H1 (cell line): ENCODE data around the gene TCERG1L. TPM values are rescaled to one million over a fixed set of nuclear protein-coding genes. Genes with fewer than 3 reads are reported as not detected.

Experiments used
- CTCF ChIA-PET: fragments of 300-600 bp; sonication (Branson Sonifier 250); formaldehyde crosslinking; loops from one replicate; lab custom pipeline; 2021; ENCODE audit not compliant: partially characterized antibody; lab: Charles Lee
- POLR2A ChIA-PET: fragments of 300-600 bp; sonication (Branson Sonifier 250); formaldehyde crosslinking; loops from one replicate; lab custom pipeline; 2021; ENCODE audit warnings: inconsistent platforms; ENCODE audit not compliant: partially characterized antibody; lab: Charles Lee
- DNase-seq, 2 experiments: peaks; one replicate each; pipeline versions ENCODE4 v3.0.0 to v3.0.0-alpha.2; 2010 to 2022; ENCODE audit warnings: low spot score in 2 of 2, low read depth in 1 of 2, mixed read lengths in 1 of 2
- FAIRE-seq: peaks from 2 replicates; lab custom pipeline; 2011; peaks lifted over from hg19 to GRCh38; lab: Jason Lieb, UNC
- H2AFZ ChIP-seq: 2 replicates; pipeline ENCODE4 v1.8.1; 2012; ENCODE audit warnings: low read length, inconsistent platforms
- H2AK5ac ChIP-seq: 2 replicates; pipeline ENCODE4 v1.6.1; 2013; ENCODE audit warnings: low read depth, low read length
- H2BK120ac ChIP-seq: replicated peaks from 2 replicates; pipeline ENCODE3; 2013; ENCODE audit warnings: low read depth, low read length, inconsistent platforms
- H2BK12ac ChIP-seq: 2 replicates; pipeline ENCODE4 v1.6.1; 2013; ENCODE audit warnings: low read depth, low read length
- H2BK15ac ChIP-seq: 2 replicates; pipeline ENCODE4 v1.6.1; 2013; ENCODE audit warnings: low read length
- H2BK20ac ChIP-seq: 2 replicates; pipeline ENCODE4 v1.6.1; 2013; ENCODE audit warnings: low read length
- H2BK5ac ChIP-seq: 2 replicates; pipeline ENCODE4 v1.6.1; 2013; ENCODE audit warnings: low read depth, low read length
- H3K14ac ChIP-seq: 2 replicates; pipeline ENCODE4 v1.6.1; 2013; ENCODE audit warnings: inconsistent platforms; ENCODE audit not compliant: insufficient read length
- H3K18ac ChIP-seq: 2 replicates; pipeline ENCODE4 v1.6.1; 2013; ENCODE audit warnings: low read length; ENCODE audit errors: extremely low read depth
- H3K23ac ChIP-seq: 2 replicates; pipeline ENCODE4 v1.6.1; 2013; ENCODE audit warnings: inconsistent platforms; ENCODE audit not compliant: insufficient read length
- H3K23me2 ChIP-seq: 2 replicates; pipeline ENCODE4 v1.6.1; 2013; ENCODE audit warnings: low read depth, low read length
- H3K27ac ChIP-seq: 2 replicates; pipeline ENCODE4 v1.6.1; 2011; ENCODE audit warnings: low read depth, low read length, inconsistent platforms
- H3K27me3 ChIP-seq, 4 experiments: replicated peaks in 1 of 4; 1 replicate in 1 of 4; 2 replicates in 3 of 4; pipeline versions ENCODE4 v1.6.1 to v1.8.1; 2011 to 2013; ENCODE audit warnings: low read length in 3 of 4, mild to moderate bottlenecking in 3 of 4, inconsistent platforms in 2 of 4, mixed read lengths in 2 of 4, moderate library complexity in 1 of 4; ENCODE audit not compliant: control insufficient read depth in 3 of 4, insufficient read depth in 3 of 4; ENCODE audit errors: extremely low read depth in 1 of 4
- H3K36me3 ChIP-seq, 4 experiments: 2 replicates each; pipeline versions ENCODE4 v1.6.1 to v1.8.1; 2011 to 2013; ENCODE audit warnings: mild to moderate bottlenecking in 4 of 4, low read length in 3 of 4, moderate library complexity in 2 of 4, control low read depth in 1 of 4, inconsistent platforms in 1 of 4; ENCODE audit not compliant: insufficient read depth in 4 of 4, control insufficient read depth in 2 of 4
- H3K4ac ChIP-seq: replicated peaks from 2 replicates; pipeline ENCODE3; 2013; ENCODE audit warnings: low read length, low read depth, mixed read lengths, inconsistent platforms; ENCODE audit not compliant: insufficient read length
- H3K4me1 ChIP-seq, 4 experiments: replicated peaks in 1 of 4; 1 replicate in 1 of 4; 2 replicates in 3 of 4; pipeline versions ENCODE4 v1.6.1 to v1.8.1; 2011 to 2013; ENCODE audit warnings: low read length in 3 of 4, inconsistent platforms in 2 of 4, mixed read lengths in 1 of 4; ENCODE audit not compliant: insufficient read depth in 4 of 4, control insufficient read depth in 3 of 4
- H3K4me2 ChIP-seq, 2 experiments: 2 replicates each; pipeline versions ENCODE4 v1.6.1 to v1.8.1; 2011 to 2013; ENCODE audit warnings: low read depth in 2 of 2, low read length in 2 of 2, control low read depth in 1 of 2, inconsistent platforms in 1 of 2, mild to moderate bottlenecking in 1 of 2; ENCODE audit not compliant: insufficient read depth in 1 of 2
- H3K4me3 ChIP-seq, 4 experiments: fragments of 200-600, 300-600 bp in 1 of 4; sonication (generic), shearing (Covaris generic), sonication (Bioruptor Twin) in 1 of 4; 2 replicates each; pipeline versions ENCODE4 v1.5.1 to v1.8.1; 2011 to 2016; ENCODE audit warnings: low read length in 4 of 4, low read depth in 3 of 4, control low read depth in 2 of 4, inconsistent platforms in 2 of 4, mild to moderate bottlenecking in 2 of 4, mixed read lengths in 1 of 4, moderate library complexity in 1 of 4; ENCODE audit not compliant: insufficient read depth in 2 of 4; ENCODE audit errors: extremely low read depth in 1 of 4
- H3K56ac ChIP-seq: replicated peaks from 2 replicates; pipeline ENCODE3; 2013; ENCODE audit warnings: low read depth, mild to moderate bottlenecking, mixed read lengths, low read length, inconsistent platforms; ENCODE audit not compliant: insufficient read length
- H3K79me1 ChIP-seq: 2 replicates; pipeline ENCODE4 v1.6.1; 2013; ENCODE audit warnings: low read depth, low read length, control low read depth
- H3K79me2 ChIP-seq, 2 experiments: 2 replicates each; pipeline versions ENCODE4 v1.6.1 to v1.8.1; 2012 to 2013; ENCODE audit warnings: low read length in 2 of 2, mild to moderate bottlenecking in 2 of 2, inconsistent platforms in 1 of 2; ENCODE audit not compliant: insufficient read depth in 2 of 2, control insufficient read depth in 1 of 2
- H3K9ac ChIP-seq, 4 experiments: replicated peaks in 1 of 4; 1 replicate in 1 of 4; 2 replicates in 3 of 4; pipeline versions ENCODE4 v1.6.1 to v1.8.1; 2011 to 2013; ENCODE audit warnings: low read depth in 3 of 4, low read length in 3 of 4, control low read depth in 2 of 4, mild to moderate bottlenecking in 2 of 4, moderate library complexity in 2 of 4, inconsistent platforms in 1 of 4; ENCODE audit errors: extremely low read depth in 1 of 4
- H3K9me3 ChIP-seq, 2 experiments: 2 replicates each; pipeline versions ENCODE4 v1.6.1 to v1.8.1; 2012 to 2013; ENCODE audit warnings: mild to moderate bottlenecking in 2 of 2, moderate library complexity in 2 of 2, control low read depth in 1 of 2, inconsistent platforms in 1 of 2, low read depth in 1 of 2, low read length in 1 of 2, mixed read lengths in 1 of 2; ENCODE audit not compliant: insufficient read depth in 2 of 2
- H4K20me1 ChIP-seq, 2 experiments: replicated peaks in 1 of 2; 2 replicates each; pipeline versions ENCODE3 to v1.8.1; 2011 to 2013; ENCODE audit warnings: inconsistent platforms in 2 of 2, low read length in 2 of 2, mild to moderate bottlenecking in 1 of 2; ENCODE audit not compliant: insufficient read depth in 2 of 2, control insufficient read depth in 1 of 2
- H4K5ac ChIP-seq: 2 replicates; pipeline ENCODE4 v1.6.1; 2013; ENCODE audit warnings: low read length, low read depth, mixed read lengths, inconsistent platforms; ENCODE audit not compliant: insufficient read length
- H4K8ac ChIP-seq: 2 replicates; pipeline ENCODE4 v1.8.0; 2013; ENCODE audit warnings: mild to moderate bottlenecking, moderate library complexity, low read length, inconsistent platforms; ENCODE audit not compliant: insufficient read depth; ENCODE audit errors: extremely low read depth
- H4K91ac ChIP-seq: replicated peaks from 2 replicates; pipeline ENCODE3; 2013; ENCODE audit warnings: low read length, mixed read lengths, inconsistent platforms; ENCODE audit not compliant: insufficient read length
- ATF2 ChIP-seq: IDR thresholded peaks from 2 replicates; pipeline ENCODE4 v1.6.1; 2012; ENCODE audit warnings: low read length, inconsistent platforms
- BACH1 ChIP-seq: IDR thresholded peaks from 2 replicates; pipeline ENCODE4 v1.6.1; 2012; ENCODE audit warnings: low read length, improper control_type of control experiment
- CHD1 ChIP-seq: IDR thresholded peaks from 2 replicates; pipeline ENCODE4 v1.6.1; 2012; ENCODE audit warnings: low read depth, low read length, improper control_type of control experiment
- CHD2 ChIP-seq: IDR thresholded peaks from 2 replicates; pipeline ENCODE4 v1.6.1; 2012; ENCODE audit warnings: low read length, improper control_type of control experiment
- EP300 ChIP-seq, 2 experiments: IDR thresholded peaks; 1 replicate in 1 of 2; 2 replicates in 1 of 2; pipeline ENCODE4 v1.6.1; 2011 to 2012; ENCODE audit warnings: low read depth in 2 of 2, low read length in 2 of 2, mild to moderate bottlenecking in 2 of 2, borderline replicate concordance in 1 of 2, inconsistent platforms in 1 of 2, moderate library complexity in 1 of 2
- GABPA ChIP-seq: IDR thresholded peaks from 2 replicates; pipeline ENCODE4 v1.6.1; 2011; ENCODE audit warnings: mild to moderate bottlenecking, low read length, moderate library complexity, borderline replicate concordance; ENCODE audit not compliant: insufficient read depth
- JUND ChIP-seq: IDR thresholded peaks from 2 replicates; pipeline ENCODE4 v1.6.1; 2011; ENCODE audit warnings: mild to moderate bottlenecking, improper control_type of control experiment, low read length
- POLR2A ChIP-seq, 2 experiments: IDR thresholded peaks; 1 replicate in 1 of 2; 2 replicates in 1 of 2; pipeline ENCODE4 v1.6.1; 2011; ENCODE audit warnings: low read depth in 2 of 2, low read length in 2 of 2, mild to moderate bottlenecking in 2 of 2; ENCODE audit errors: control extremely low read depth in 1 of 2
- RBBP5 ChIP-seq: IDR thresholded peaks from 2 replicates; pipeline ENCODE4 v1.7.1; 2012; ENCODE audit warnings: low read depth, mild to moderate bottlenecking, inconsistent platforms, low read length, moderate library complexity, borderline replicate concordance
- SP2 ChIP-seq: IDR thresholded peaks from 2 replicates; pipeline ENCODE4 v1.6.1; 2012; ENCODE audit warnings: mild to moderate bottlenecking, low read length, inconsistent platforms
- SRF ChIP-seq: IDR thresholded peaks from 2 replicates; pipeline ENCODE4 v1.6.1; 2011; ENCODE audit warnings: mild to moderate bottlenecking, low read depth, low read length, moderate library complexity
- TBP ChIP-seq: IDR thresholded peaks from 2 replicates; pipeline ENCODE4 v1.6.1; 2011; ENCODE audit warnings: low read depth, low read length, improper control_type of control experiment
- YY1 ChIP-seq: IDR thresholded peaks from 2 replicates; pipeline ENCODE4 v1.6.1; 2011; ENCODE audit warnings: low read depth, mild to moderate bottlenecking, low read length
- WGBS, 2 experiments: shearing (Covaris generic) in 1 of 2; methylation state at CpG; one replicate each; pipeline versions ENCODE4 v1.1.6 to v1.1.7; 2013 to 2015; ENCODE audit warnings: low lambda C conversion rate in 2 of 2, mixed read lengths in 2 of 2, inconsistent platforms in 1 of 2, low coverage in 1 of 2, missing lambda C conversion rate in 1 of 2; ENCODE audit not compliant: insufficient replicate concordance in 2 of 2, insufficient coverage in 1 of 2, insufficient read length in 1 of 2; ENCODE audit errors: extremely low coverage in 1 of 2, missing lambda C conversion rate in 1 of 2; 5-methylcytosine and 5-hydroxymethylcytosine counted together
- polyA plus RNA-seq, 7 experiments: library from polyadenylated mRNA; depleted of rRNA in 3 of 7; stranded (reverse) in 5 of 7; unstranded in 2 of 7; fragments of >200 nt in 5 of 7; fragments of 200-250 nt in 2 of 7; gene quantifications; 1 replicate in 5 of 7; 2 replicates in 1 of 7; 4 replicates in 1 of 7; pipeline versions ENCODE4 v1.2.1 to v1.2.3, GENCODE V29; 2011 to 2013; ENCODE audit warnings: missing spikeins in 2 of 7, mixed read lengths in 2 of 7
- total RNA-seq: library from RNA; stranded (reverse); fragmentation: NEBNext Ultra II Directional; extraction: Animal tissue kit (Norgen Biotek cat#: 25700); gene quantifications from 2 replicates; pipeline ENCODE4 v1.2.1, GENCODE V29; 2021

TCERG1L gene
- total and polyA plus RNA-seq, 2 of the 8 experiments (the other 6 are each of a cell fraction or from before 2014, with no cell fraction given) = 3.9 to 6.9 TPM

- FAIRE-seq (no peak), DNase-seq (no peak)
- Histone ChIP-seq H3K4me1 (peaks cover 0 to 7% (median 3%) of the 10 kb centered on the region in 4 experiments; a peak in 3 of 7 replicates), H3K79me1 (no peaks in the 10 kb centered on the region; the same call in 1 of the 2 replicates), H3K9ac (no peak overlapping the region), H3K23me2 (0 out of 2 replicates have a peak, but pooled peaks cover 2% of the 10 kb centered on the region), H3K4ac (no peak overlapping the region), H3K23ac (no peak overlapping the region), H3K79me2 (no peaks in the 10 kb centered on the region), H3K9me3 (peaks cover 7 to 20% of the 10 kb centered on the region in 2 experiments; a peak in 3 of 4 replicates), H4K91ac (peak overlapping the region; percentile 40), H3K27ac (no peak overlapping the region), H3K14ac (no peak overlapping the region), H4K8ac (no peak overlapping the region), H2BK12ac (no peak overlapping the region), H3K18ac (no peak overlapping the region), H2BK15ac (no peak overlapping the region), H3K27me3 (no peaks in the 10 kb centered on the region), H4K5ac (no peak overlapping the region), H2BK20ac (no peak overlapping the region), H3K4me2 (no peak overlapping the region), H3K36me3 (peaks cover 0 to 2% (median 0%) of the 10 kb centered on the region in 4 experiments; a peak in 1 of 8 replicates), H3K4me3 (no peak overlapping the region), H2BK5ac (no peak overlapping the region), H3K56ac (no peak overlapping the region), H2BK120ac (no peak overlapping the region), H2AFZ (no peak overlapping the region), H2AK5ac (no peak overlapping the region), H4K20me1 (peaks cover 0 to 3% of the 10 kb centered on the region in 2 experiments)
- CTCF ChIA-PET = no interaction called here
- POLR2A ChIA-PET = no interaction called here
- 97% methylated on average over 9 of the region's 11 CpGs; no CpG with 5 or more reads in 1 of the 2 experiments for WGBS, 2 experiments
- TF ChIP-seq SP2 (no peak), TBP (no peak), POLR2A (IDR thresholded peaks at IDR 0.05; ENCODE audit: control extremely low read depth in 1 of 2, low read depth in 2 of 2, low read length in 2 of 2) (no peak), JUND (no peak), YY1 (no peak), BACH1 (no peak), EP300 (IDR thresholded peaks at IDR 0.05; ENCODE audit: borderline replicate concordance in 1 of 2, low read depth in 2 of 2, low read length in 2 of 2) (no peak), ATF2 (no peak), GABPA (no peak), SRF (no peak), RBBP5 (no peak), CHD1 (no peak), CHD2 (no peak)
Observed at GRCh38 chr10:131121511-131122035, 189.9 kb downstream of the TCERG1L start.
